WTC11 (cell line): ENCODE measurements around the gene AKT3.

Source experiments
- CTCF ChIP-seq: fragments of 200-600 bp; IDR thresholded peaks from 2 replicates; pipeline ENCODE4 v1.8.0; 2022; ENCODE audit warnings: antibody characterized with exemption
- ELF4 ChIP-seq: sonication (generic); formaldehyde crosslinking; IDR thresholded peaks from 2 replicates; pipeline ENCODE4 v1.8.1; 2022; ENCODE audit warnings: low read depth, mild to moderate bottlenecking, moderate library complexity, missing genetic modification reagents
- FOXP4 ChIP-seq: sonication (generic); formaldehyde crosslinking; IDR thresholded peaks from 2 replicates; pipeline ENCODE4 v1.8.0; 2022; ENCODE audit warnings: mild to moderate bottlenecking, missing genetic modification reagents
- NFYB ChIP-seq: sonication (generic); formaldehyde crosslinking; conservative IDR thresholded peaks from 2 replicates; pipeline ENCODE4 v1.8.0; 2022; ENCODE audit warnings: low read depth, missing genetic modification reagents
- RELA ChIP-seq: sonication (generic); formaldehyde crosslinking; IDR thresholded peaks from 2 replicates; pipeline ENCODE4 v1.8.1; 2022; ENCODE audit warnings: missing genetic modification reagents, mild to moderate bottlenecking, borderline replicate concordance
- TCF7 ChIP-seq: sonication (generic); formaldehyde crosslinking; IDR thresholded peaks from 2 replicates; pipeline ENCODE4 v1.8.0; 2022; ENCODE audit warnings: mild to moderate bottlenecking, low read depth, missing genetic modification reagents, moderate library complexity
- TP53 ChIP-seq: sonication (generic); formaldehyde crosslinking; IDR thresholded peaks from 2 replicates; pipeline ENCODE4 v1.8.1; 2023; ENCODE audit warnings: mild to moderate bottlenecking, missing genetic modification reagents
- USF1 ChIP-seq: sonication (generic); formaldehyde crosslinking; IDR thresholded peaks from 2 replicates; pipeline ENCODE4 v1.8.0; 2022; ENCODE audit warnings: mild to moderate bottlenecking, missing genetic modification reagents
- TF ChIP-seq, protein P1 (sequence below): sonication (generic); formaldehyde crosslinking; conservative IDR thresholded peaks from 2 replicates; pipeline ENCODE4 v1.8.1; 2023; ENCODE audit warnings: mild to moderate bottlenecking, low read depth, missing genetic modification reagents, moderate library complexity
- TF ChIP-seq, protein P2 (sequence below): sonication (generic); formaldehyde crosslinking; IDR thresholded peaks from 2 replicates; pipeline ENCODE4 v1.8.1; 2022; ENCODE audit warnings: low read depth, missing genetic modification reagents, borderline replicate concordance

- TF ChIP-seq USF1 (no peak), CTCF (no peak), TCF7 (CRISPR knock-in tag) (no peak), TP53 (CRISPR knock-in tag) (no peak), NFYB (no peak), ELF4 (no peak), RELA (no peak), FOXP4 (CRISPR knock-in tag) (no peak)
- TF ChIP-seq, protein P1, sequence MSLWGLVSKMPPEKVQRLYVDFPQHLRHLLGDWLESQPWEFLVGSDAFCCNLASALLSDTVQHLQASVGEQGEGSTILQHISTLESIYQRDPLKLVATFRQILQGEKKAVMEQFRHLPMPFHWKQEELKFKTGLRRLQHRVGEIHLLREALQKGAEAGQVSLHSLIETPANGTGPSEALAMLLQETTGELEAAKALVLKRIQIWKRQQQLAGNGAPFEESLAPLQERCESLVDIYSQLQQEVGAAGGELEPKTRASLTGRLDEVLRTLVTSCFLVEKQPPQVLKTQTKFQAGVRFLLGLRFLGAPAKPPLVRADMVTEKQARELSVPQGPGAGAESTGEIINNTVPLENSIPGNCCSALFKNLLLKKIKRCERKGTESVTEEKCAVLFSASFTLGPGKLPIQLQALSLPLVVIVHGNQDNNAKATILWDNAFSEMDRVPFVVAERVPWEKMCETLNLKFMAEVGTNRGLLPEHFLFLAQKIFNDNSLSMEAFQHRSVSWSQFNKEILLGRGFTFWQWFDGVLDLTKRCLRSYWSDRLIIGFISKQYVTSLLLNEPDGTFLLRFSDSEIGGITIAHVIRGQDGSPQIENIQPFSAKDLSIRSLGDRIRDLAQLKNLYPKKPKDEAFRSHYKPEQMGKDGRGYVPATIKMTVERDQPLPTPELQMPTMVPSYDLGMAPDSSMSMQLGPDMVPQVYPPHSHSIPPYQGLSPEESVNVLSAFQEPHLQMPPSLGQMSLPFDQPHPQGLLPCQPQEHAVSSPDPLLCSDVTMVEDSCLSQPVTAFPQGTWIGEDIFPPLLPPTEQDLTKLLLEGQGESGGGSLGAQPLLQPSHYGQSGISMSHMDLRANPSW (CRISPR knock-in tag) = no peak
- TF ChIP-seq, protein P2, sequence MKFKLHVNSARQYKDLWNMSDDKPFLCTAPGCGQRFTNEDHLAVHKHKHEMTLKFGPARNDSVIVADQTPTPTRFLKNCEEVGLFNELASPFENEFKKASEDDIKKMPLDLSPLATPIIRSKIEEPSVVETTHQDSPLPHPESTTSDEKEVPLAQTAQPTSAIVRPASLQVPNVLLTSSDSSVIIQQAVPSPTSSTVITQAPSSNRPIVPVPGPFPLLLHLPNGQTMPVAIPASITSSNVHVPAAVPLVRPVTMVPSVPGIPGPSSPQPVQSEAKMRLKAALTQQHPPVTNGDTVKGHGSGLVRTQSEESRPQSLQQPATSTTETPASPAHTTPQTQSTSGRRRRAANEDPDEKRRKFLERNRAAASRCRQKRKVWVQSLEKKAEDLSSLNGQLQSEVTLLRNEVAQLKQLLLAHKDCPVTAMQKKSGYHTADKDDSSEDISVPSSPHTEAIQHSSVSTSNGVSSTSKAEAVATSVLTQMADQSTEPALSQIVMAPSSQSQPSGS (CRISPR knock-in tag) = no peak
These were observed 378.0 kb downstream of the AKT3 start for GRCh38 chr1:243471754-243472745.
